ENCODE results near the gene KRT222. TPM values are rescaled to one million over a fixed set of nuclear protein-coding genes. Genes with fewer than 3 reads are reported as not detected.
A peak's percentile ranks its signal among the peaks of the same experiment; 100 is the strongest.

Gene KRT222
- total RNA-seq, 1 experiment from 2014 or later = not detected

DNA sequence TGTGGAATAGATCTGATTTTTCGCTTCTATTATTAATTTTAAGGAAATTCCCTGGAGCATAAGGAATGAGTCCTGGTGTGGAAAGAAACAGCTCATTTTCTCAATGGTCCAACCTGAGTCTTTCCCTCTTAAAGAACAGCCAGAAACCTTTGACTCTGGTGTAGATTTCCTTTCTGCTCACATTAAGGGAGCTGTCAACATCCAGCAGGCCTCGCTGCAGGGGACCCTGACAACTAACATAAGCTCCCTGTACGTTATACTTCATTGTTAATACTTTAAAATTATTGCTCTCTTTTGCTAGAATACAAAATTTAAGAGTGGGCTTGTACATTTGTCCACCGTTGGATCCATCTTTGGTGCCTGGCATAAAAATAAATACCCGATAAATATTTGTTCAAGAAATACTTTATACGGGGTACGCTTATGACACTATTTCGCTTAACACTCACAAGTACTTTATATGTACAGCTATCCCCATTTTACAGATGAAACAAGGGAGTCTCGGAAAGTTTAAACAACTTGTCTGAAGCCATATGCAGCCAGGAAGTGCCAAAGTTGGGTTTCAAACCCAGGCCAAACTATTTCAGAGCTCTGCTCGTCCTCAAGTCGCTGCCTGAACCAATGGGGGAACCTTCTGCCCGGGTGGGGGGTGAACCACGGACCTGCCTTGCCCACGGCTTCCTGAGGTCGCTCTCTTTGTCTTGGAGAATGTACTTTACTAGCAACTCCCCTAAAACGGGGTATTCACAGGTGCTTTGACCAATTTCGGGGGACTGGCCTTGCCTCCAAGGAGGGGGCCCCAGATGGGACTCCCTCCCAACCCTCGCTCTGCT is 18.0 kb downstream of the KRT222 start:
- POLR2A ChIA-PET (ENCODE audit: low non-redundant PET) = interaction anchor here (0.6 to 0.8 kb wide), 2 partner anchors 229 to 1042 kb away, joined by 3 read pairs; partner anchors contain the start of genes EIF1 and TOP2A
- Histone ChIP-seq H3K36me3 (ENCODE audit: insufficient read depth, low read length, poor library complexity, severe bottlenecking) (peaks cover 29% of the 10 kb centered on the region), H3K4me3 (ENCODE audit: low read depth, low read length, poor library complexity, severe bottlenecking) (peak overlapping the region; percentile 74), H3K9me3 (ENCODE audit: low read depth, low read length, poor library complexity, severe bottlenecking) (no peaks in the 10 kb centered on the region), H3K4me1 (ENCODE audit: insufficient read depth, low read length, poor library complexity, severe bottlenecking) (peaks cover 6% of the 10 kb centered on the region), H3K27ac (ENCODE audit: low read depth, low read length, poor library complexity, severe bottlenecking) (peak overlapping the region; percentile 99), H3K27me3 (replicated peaks; ENCODE audit: insufficient read depth, low read depth, low read length, poor library complexity) (no peaks in the 10 kb centered on the region)
- BruUV-seq (replicated peaks) = TSS peak; percentile 57
- DNase-seq (ENCODE audit: low spot score) = no peak
- TF ChIP-seq EZH2 (IDR thresholded peaks at IDR 0.05; ENCODE audit: borderline replicate concordance, low read depth, low read length, poor library complexity, severe bottlenecking) = no peak
- TF ChIP-seq, protein P1, sequence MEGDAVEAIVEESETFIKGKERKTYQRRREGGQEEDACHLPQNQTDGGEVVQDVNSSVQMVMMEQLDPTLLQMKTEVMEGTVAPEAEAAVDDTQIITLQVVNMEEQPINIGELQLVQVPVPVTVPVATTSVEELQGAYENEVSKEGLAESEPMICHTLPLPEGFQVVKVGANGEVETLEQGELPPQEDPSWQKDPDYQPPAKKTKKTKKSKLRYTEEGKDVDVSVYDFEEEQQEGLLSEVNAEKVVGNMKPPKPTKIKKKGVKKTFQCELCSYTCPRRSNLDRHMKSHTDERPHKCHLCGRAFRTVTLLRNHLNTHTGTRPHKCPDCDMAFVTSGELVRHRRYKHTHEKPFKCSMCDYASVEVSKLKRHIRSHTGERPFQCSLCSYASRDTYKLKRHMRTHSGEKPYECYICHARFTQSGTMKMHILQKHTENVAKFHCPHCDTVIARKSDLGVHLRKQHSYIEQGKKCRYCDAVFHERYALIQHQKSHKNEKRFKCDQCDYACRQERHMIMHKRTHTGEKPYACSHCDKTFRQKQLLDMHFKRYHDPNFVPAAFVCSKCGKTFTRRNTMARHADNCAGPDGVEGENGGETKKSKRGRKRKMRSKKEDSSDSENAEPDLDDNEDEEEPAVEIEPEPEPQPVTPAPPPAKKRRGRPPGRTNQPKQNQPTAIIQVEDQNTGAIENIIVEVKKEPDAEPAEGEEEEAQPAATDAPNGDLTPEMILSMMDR (conservative IDR thresholded peaks at IDR 0.05; ENCODE audit: low read depth, low read length) = no peak
- CTCF ChIA-PET = no interaction called here
- intact Hi-C loops (cut with micrococcal nuclease; ENCODE audit: unreplicated experiment) = no loop called here

DNA sequence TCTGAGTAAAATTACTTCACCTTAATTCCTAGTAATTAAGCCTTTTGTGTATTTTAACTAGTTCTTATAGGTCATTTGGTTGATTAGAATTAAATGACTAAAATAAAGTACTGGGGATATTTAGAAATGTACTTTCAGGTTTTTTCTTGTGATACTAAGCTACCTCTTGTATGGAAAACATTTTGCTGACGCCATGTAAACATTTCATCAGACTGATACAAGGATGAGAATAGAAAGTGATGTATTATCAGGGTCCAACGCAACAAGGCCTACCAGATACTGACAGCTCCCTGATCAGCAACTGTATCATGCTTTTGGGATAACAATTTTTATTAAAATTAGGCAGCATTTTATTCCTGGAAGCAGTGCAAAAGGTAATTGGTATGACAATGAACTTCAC is 19.0 kb downstream of the KRT222 start:
- Histone ChIP-seq H3K4me3 (ENCODE audit: low read depth, low read length, poor library complexity, severe bottlenecking) (peak overlapping the region; percentile 74), H3K27me3 (replicated peaks; ENCODE audit: insufficient read depth, low read depth, low read length, poor library complexity) (no peaks in the 10 kb centered on the region), H3K27ac (ENCODE audit: low read depth, low read length, poor library complexity, severe bottlenecking) (no peak overlapping the region), H3K4me1 (ENCODE audit: insufficient read depth, low read length, poor library complexity, severe bottlenecking) (peaks cover 6% of the 10 kb centered on the region), H3K9me3 (ENCODE audit: low read depth, low read length, poor library complexity, severe bottlenecking) (no peaks in the 10 kb centered on the region), H3K36me3 (ENCODE audit: insufficient read depth, low read length, poor library complexity, severe bottlenecking) (peaks cover 39% of the 10 kb centered on the region)
- DNase-seq (ENCODE audit: low spot score) = no peak
- intact Hi-C loops (cut with micrococcal nuclease; ENCODE audit: unreplicated experiment) = no loop called here
- POLR2A ChIA-PET (ENCODE audit: low non-redundant PET) = no interaction called here
- BruUV-seq (replicated peaks) = no TSS peak
- no peak for TF ChIP-seq EZH2 (IDR thresholded peaks at IDR 0.05; ENCODE audit: borderline replicate concordance, low read depth, low read length, poor library complexity, severe bottlenecking)
- TF ChIP-seq, protein P1 (conservative IDR thresholded peaks at IDR 0.05; ENCODE audit: low read depth, low read length) = no peak
- CTCF ChIA-PET = no interaction called here

DNA sequence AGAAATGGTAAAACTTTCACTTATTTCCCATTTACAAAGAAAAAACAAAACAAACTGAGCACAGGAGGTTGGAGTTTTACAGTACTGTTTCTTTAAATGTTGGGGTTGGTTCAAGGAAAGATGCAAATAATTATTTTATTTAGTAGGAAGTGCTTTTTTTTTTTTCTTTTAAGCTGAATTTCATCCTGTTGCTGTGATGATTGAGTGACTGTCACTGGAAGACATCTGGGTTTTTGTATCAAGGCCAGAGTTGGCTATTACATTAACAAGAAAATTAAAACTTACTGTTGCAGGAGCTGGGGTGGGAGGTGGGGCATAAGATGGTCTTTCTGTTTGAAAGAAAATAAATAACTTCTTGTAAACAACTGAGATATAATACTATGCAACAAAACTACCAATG is 19.7 kb downstream of the KRT222 start:
- intact Hi-C loops (cut with micrococcal nuclease; ENCODE audit: unreplicated experiment) = no loop called here
- Histone ChIP-seq H3K27ac (ENCODE audit: low read depth, low read length, poor library complexity, severe bottlenecking) (no peak overlapping the region), H3K27me3 (replicated peaks; ENCODE audit: insufficient read depth, low read depth, low read length, poor library complexity) (no peaks in the 10 kb centered on the region), H3K36me3 (ENCODE audit: insufficient read depth, low read length, poor library complexity, severe bottlenecking) (peaks cover 43% of the 10 kb centered on the region), H3K9me3 (ENCODE audit: low read depth, low read length, poor library complexity, severe bottlenecking) (no peaks in the 10 kb centered on the region), H3K4me1 (ENCODE audit: insufficient read depth, low read length, poor library complexity, severe bottlenecking) (peaks cover 6% of the 10 kb centered on the region), H3K4me3 (ENCODE audit: low read depth, low read length, poor library complexity, severe bottlenecking) (no peak overlapping the region)
- no peak for DNase-seq (ENCODE audit: low spot score)
- no TSS peak for BruUV-seq (replicated peaks)
- ChIA-PET POLR2A (ENCODE audit: low non-redundant PET) (no interaction called here), CTCF (no interaction called here)
- TF ChIP-seq, protein P1 (conservative IDR thresholded peaks at IDR 0.05; ENCODE audit: low read depth, low read length) = no peak
- no peak for TF ChIP-seq EZH2 (IDR thresholded peaks at IDR 0.05; ENCODE audit: borderline replicate concordance, low read depth, low read length, poor library complexity, severe bottlenecking)
